HEK293 (cell line): Measurements from ENCODE around the gene NCOR2.

Source experiments
- PRDM10 ChIP-seq: fragments of 450-650 bp; formaldehyde crosslinking; IDR thresholded peaks from 2 replicates; pipeline ENCODE4 v1.5.1; 2016; ENCODE audit warnings: missing biosample characterization, missing genetic modification characterization
- REST ChIP-seq: fragments of 450-650 bp; formaldehyde crosslinking; IDR thresholded peaks from 2 replicates; pipeline ENCODE4 v1.5.1; 2016; ENCODE audit warnings: missing biosample characterization, missing genetic modification characterization
- TRIM28 ChIP-seq: IDR thresholded peaks from 2 replicates; pipeline ENCODE4 v1.6.1; 2011; ENCODE audit warnings: low read length, control low read depth, borderline replicate concordance
- YY1 ChIP-seq: fragments of 450-650 bp; formaldehyde crosslinking; IDR thresholded peaks from 2 replicates; pipeline ENCODE4 v1.5.1; 2018; ENCODE audit warnings: missing biosample characterization, missing genetic modification characterization
- ZBTB7A ChIP-seq: fragments of 450-650 bp; formaldehyde crosslinking; IDR thresholded peaks from 2 replicates; pipeline ENCODE4 v1.5.1; 2016; ENCODE audit warnings: low read depth, missing biosample characterization, missing genetic modification characterization
- ZFP3 ChIP-seq: fragments of 450-650 bp; formaldehyde crosslinking; IDR thresholded peaks from 2 replicates; pipeline ENCODE4 v1.5.1; 2016; ENCODE audit warnings: low read depth, missing biosample characterization, missing genetic modification characterization
- ZNF354C ChIP-seq: fragments of 450-650 bp; formaldehyde crosslinking; IDR thresholded peaks from 2 replicates; pipeline ENCODE4 v1.5.1; 2016; ENCODE audit warnings: missing biosample characterization, missing genetic modification characterization, low read depth, borderline replicate concordance
- ZNF629 ChIP-seq: fragments of 450-650 bp; formaldehyde crosslinking; IDR thresholded peaks from 2 replicates; pipeline ENCODE4 v1.5.1; 2017; ENCODE audit warnings: missing biosample characterization, missing genetic modification characterization
- ZNF639 ChIP-seq: fragments of 450-650 bp; formaldehyde crosslinking; IDR thresholded peaks from 2 replicates; pipeline ENCODE4 v1.5.1; 2016; ENCODE audit warnings: missing biosample characterization, missing genetic modification characterization
- ZNF777 ChIP-seq: fragments of 450-650 bp; formaldehyde crosslinking; IDR thresholded peaks from 2 replicates; pipeline ENCODE4 v1.5.1; 2017; ENCODE audit warnings: missing biosample characterization, missing genetic modification characterization, borderline replicate concordance
- TF ChIP-seq, protein P1 (sequence below): fragments of 450-650 bp; formaldehyde crosslinking; IDR thresholded peaks from 2 replicates; pipeline ENCODE4 v1.5.1; 2016; ENCODE audit warnings: missing biosample characterization, missing genetic modification characterization

DNA sequence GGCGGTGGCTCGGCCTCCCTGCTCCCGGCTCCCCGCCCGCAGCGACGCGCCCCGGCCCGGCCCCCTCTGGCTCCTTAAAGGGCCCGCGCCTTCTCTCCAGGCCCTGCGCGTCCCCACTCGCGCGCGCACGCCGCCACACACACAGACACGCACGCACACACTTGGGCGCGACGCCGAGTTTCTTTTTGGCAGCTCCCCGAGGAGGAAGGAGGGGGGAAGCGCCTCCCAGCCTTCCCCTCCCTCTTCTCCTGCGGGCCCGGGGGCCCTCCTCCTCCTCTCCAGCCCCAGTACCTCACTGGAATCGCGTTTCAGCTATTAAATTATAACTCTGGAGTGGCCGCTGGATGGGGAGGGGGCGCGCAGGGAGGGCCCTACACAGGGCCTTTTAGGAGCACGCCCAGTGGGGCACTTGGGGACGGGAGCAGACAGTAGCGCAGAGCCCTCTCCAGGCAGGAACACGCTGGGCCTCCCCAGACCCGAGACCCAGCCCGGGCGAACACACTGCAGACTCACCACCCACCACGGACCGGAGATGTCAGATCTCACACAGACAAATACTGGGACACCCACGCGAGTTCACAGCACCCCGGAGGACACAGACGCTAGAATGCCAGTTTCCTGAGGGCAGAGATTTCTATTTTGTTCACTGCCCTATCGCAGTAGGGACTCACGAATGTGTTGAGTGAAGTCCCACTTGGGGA, 411 bp upstream of the NCOR2 start:
- TF ChIP-seq TRIM28, result no peak
- TF ChIP-seq, protein P1, sequence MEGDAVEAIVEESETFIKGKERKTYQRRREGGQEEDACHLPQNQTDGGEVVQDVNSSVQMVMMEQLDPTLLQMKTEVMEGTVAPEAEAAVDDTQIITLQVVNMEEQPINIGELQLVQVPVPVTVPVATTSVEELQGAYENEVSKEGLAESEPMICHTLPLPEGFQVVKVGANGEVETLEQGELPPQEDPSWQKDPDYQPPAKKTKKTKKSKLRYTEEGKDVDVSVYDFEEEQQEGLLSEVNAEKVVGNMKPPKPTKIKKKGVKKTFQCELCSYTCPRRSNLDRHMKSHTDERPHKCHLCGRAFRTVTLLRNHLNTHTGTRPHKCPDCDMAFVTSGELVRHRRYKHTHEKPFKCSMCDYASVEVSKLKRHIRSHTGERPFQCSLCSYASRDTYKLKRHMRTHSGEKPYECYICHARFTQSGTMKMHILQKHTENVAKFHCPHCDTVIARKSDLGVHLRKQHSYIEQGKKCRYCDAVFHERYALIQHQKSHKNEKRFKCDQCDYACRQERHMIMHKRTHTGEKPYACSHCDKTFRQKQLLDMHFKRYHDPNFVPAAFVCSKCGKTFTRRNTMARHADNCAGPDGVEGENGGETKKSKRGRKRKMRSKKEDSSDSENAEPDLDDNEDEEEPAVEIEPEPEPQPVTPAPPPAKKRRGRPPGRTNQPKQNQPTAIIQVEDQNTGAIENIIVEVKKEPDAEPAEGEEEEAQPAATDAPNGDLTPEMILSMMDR, result peak; percentile 44; the same call in 1 of the 2 replicates
- no peak for TF ChIP-seq ZNF777 (tag by site-specific recombination)
- TF ChIP-seq ZNF629 (tag by site-specific recombination), result no peak
- no peak for TF ChIP-seq ZBTB7A (tag by site-specific recombination)
- no peak for TF ChIP-seq ZNF354C (tag by site-specific recombination)
- TF ChIP-seq REST (tag by site-specific recombination), result no peak
- no peak for TF ChIP-seq YY1 (tag by site-specific recombination)
- TF ChIP-seq ZNF639 (tag by site-specific recombination), result no peak
- no peak for TF ChIP-seq ZFP3 (tag by site-specific recombination)
- peak; percentile 46; the same call in 1 of the 2 replicates for TF ChIP-seq PRDM10 (tag by site-specific recombination)
